H1 (cell line): Measurements from ENCODE around the gene MAPT. TPM values are rescaled to one million over a fixed set of nuclear protein-coding genes. Genes with fewer than 3 reads are reported as not detected.

ENCODE experiments used
- CTCF ChIA-PET: fragments of 300-600 bp; sonication (Branson Sonifier 250); formaldehyde crosslinking; loops from one replicate; lab custom pipeline; 2021; ENCODE audit not compliant: partially characterized antibody; lab: Charles Lee
- POLR2A ChIA-PET: fragments of 300-600 bp; sonication (Branson Sonifier 250); formaldehyde crosslinking; loops from one replicate; lab custom pipeline; 2021; ENCODE audit warnings: inconsistent platforms; ENCODE audit not compliant: partially characterized antibody; lab: Charles Lee
- DNase-seq, 2 experiments: peaks; one replicate each; pipeline versions ENCODE4 v3.0.0 to v3.0.0-alpha.2; 2010 to 2022; ENCODE audit warnings: low spot score in 2 of 2, low read depth in 1 of 2, mixed read lengths in 1 of 2
- FAIRE-seq: peaks from 2 replicates; lab custom pipeline; 2011; peaks lifted over from hg19 to GRCh38; lab: Jason Lieb, UNC
- H2AFZ ChIP-seq: 2 replicates; pipeline ENCODE4 v1.8.1; 2012; ENCODE audit warnings: low read length, inconsistent platforms
- H2AK5ac ChIP-seq: 2 replicates; pipeline ENCODE4 v1.6.1; 2013; ENCODE audit warnings: low read depth, low read length
- H2BK120ac ChIP-seq: replicated peaks from 2 replicates; pipeline ENCODE3; 2013; ENCODE audit warnings: low read depth, low read length, inconsistent platforms
- H2BK12ac ChIP-seq: 2 replicates; pipeline ENCODE4 v1.6.1; 2013; ENCODE audit warnings: low read depth, low read length
- H2BK15ac ChIP-seq: 2 replicates; pipeline ENCODE4 v1.6.1; 2013; ENCODE audit warnings: low read length
- H2BK20ac ChIP-seq: 2 replicates; pipeline ENCODE4 v1.6.1; 2013; ENCODE audit warnings: low read length
- H2BK5ac ChIP-seq: 2 replicates; pipeline ENCODE4 v1.6.1; 2013; ENCODE audit warnings: low read depth, low read length
- H3K14ac ChIP-seq: 2 replicates; pipeline ENCODE4 v1.6.1; 2013; ENCODE audit warnings: inconsistent platforms; ENCODE audit not compliant: insufficient read length
- H3K18ac ChIP-seq: 2 replicates; pipeline ENCODE4 v1.6.1; 2013; ENCODE audit warnings: low read length; ENCODE audit errors: extremely low read depth
- H3K23ac ChIP-seq: 2 replicates; pipeline ENCODE4 v1.6.1; 2013; ENCODE audit warnings: inconsistent platforms; ENCODE audit not compliant: insufficient read length
- H3K23me2 ChIP-seq: 2 replicates; pipeline ENCODE4 v1.6.1; 2013; ENCODE audit warnings: low read depth, low read length
- H3K27ac ChIP-seq: 2 replicates; pipeline ENCODE4 v1.6.1; 2011; ENCODE audit warnings: low read depth, low read length, inconsistent platforms
- H3K27me3 ChIP-seq, 4 experiments: replicated peaks in 1 of 4; 1 replicate in 1 of 4; 2 replicates in 3 of 4; pipeline versions ENCODE4 v1.6.1 to v1.8.1; 2011 to 2013; ENCODE audit warnings: low read length in 3 of 4, mild to moderate bottlenecking in 3 of 4, inconsistent platforms in 2 of 4, mixed read lengths in 2 of 4, moderate library complexity in 1 of 4; ENCODE audit not compliant: control insufficient read depth in 3 of 4, insufficient read depth in 3 of 4; ENCODE audit errors: extremely low read depth in 1 of 4
- H3K36me3 ChIP-seq, 4 experiments: 2 replicates each; pipeline versions ENCODE4 v1.6.1 to v1.8.1; 2011 to 2013; ENCODE audit warnings: mild to moderate bottlenecking in 4 of 4, low read length in 3 of 4, moderate library complexity in 2 of 4, control low read depth in 1 of 4, inconsistent platforms in 1 of 4; ENCODE audit not compliant: insufficient read depth in 4 of 4, control insufficient read depth in 2 of 4
- H3K4ac ChIP-seq: replicated peaks from 2 replicates; pipeline ENCODE3; 2013; ENCODE audit warnings: low read length, low read depth, mixed read lengths, inconsistent platforms; ENCODE audit not compliant: insufficient read length
- H3K4me1 ChIP-seq, 4 experiments: replicated peaks in 1 of 4; 1 replicate in 1 of 4; 2 replicates in 3 of 4; pipeline versions ENCODE4 v1.6.1 to v1.8.1; 2011 to 2013; ENCODE audit warnings: low read length in 3 of 4, inconsistent platforms in 2 of 4, mixed read lengths in 1 of 4; ENCODE audit not compliant: insufficient read depth in 4 of 4, control insufficient read depth in 3 of 4
- H3K4me2 ChIP-seq, 2 experiments: 2 replicates each; pipeline versions ENCODE4 v1.6.1 to v1.8.1; 2011 to 2013; ENCODE audit warnings: low read depth in 2 of 2, low read length in 2 of 2, control low read depth in 1 of 2, inconsistent platforms in 1 of 2, mild to moderate bottlenecking in 1 of 2; ENCODE audit not compliant: insufficient read depth in 1 of 2
- H3K4me3 ChIP-seq, 4 experiments: fragments of 200-600, 300-600 bp in 1 of 4; sonication (generic), shearing (Covaris generic), sonication (Bioruptor Twin) in 1 of 4; 2 replicates each; pipeline versions ENCODE4 v1.5.1 to v1.8.1; 2011 to 2016; ENCODE audit warnings: low read length in 4 of 4, low read depth in 3 of 4, control low read depth in 2 of 4, inconsistent platforms in 2 of 4, mild to moderate bottlenecking in 2 of 4, mixed read lengths in 1 of 4, moderate library complexity in 1 of 4; ENCODE audit not compliant: insufficient read depth in 2 of 4; ENCODE audit errors: extremely low read depth in 1 of 4
- H3K56ac ChIP-seq: replicated peaks from 2 replicates; pipeline ENCODE3; 2013; ENCODE audit warnings: low read depth, mild to moderate bottlenecking, mixed read lengths, low read length, inconsistent platforms; ENCODE audit not compliant: insufficient read length
- H3K79me1 ChIP-seq: 2 replicates; pipeline ENCODE4 v1.6.1; 2013; ENCODE audit warnings: low read depth, low read length, control low read depth
- H3K79me2 ChIP-seq, 2 experiments: 2 replicates each; pipeline versions ENCODE4 v1.6.1 to v1.8.1; 2012 to 2013; ENCODE audit warnings: low read length in 2 of 2, mild to moderate bottlenecking in 2 of 2, inconsistent platforms in 1 of 2; ENCODE audit not compliant: insufficient read depth in 2 of 2, control insufficient read depth in 1 of 2
- H3K9ac ChIP-seq, 4 experiments: replicated peaks in 1 of 4; 1 replicate in 1 of 4; 2 replicates in 3 of 4; pipeline versions ENCODE4 v1.6.1 to v1.8.1; 2011 to 2013; ENCODE audit warnings: low read depth in 3 of 4, low read length in 3 of 4, control low read depth in 2 of 4, mild to moderate bottlenecking in 2 of 4, moderate library complexity in 2 of 4, inconsistent platforms in 1 of 4; ENCODE audit errors: extremely low read depth in 1 of 4
- H3K9me3 ChIP-seq, 2 experiments: 2 replicates each; pipeline versions ENCODE4 v1.6.1 to v1.8.1; 2012 to 2013; ENCODE audit warnings: mild to moderate bottlenecking in 2 of 2, moderate library complexity in 2 of 2, control low read depth in 1 of 2, inconsistent platforms in 1 of 2, low read depth in 1 of 2, low read length in 1 of 2, mixed read lengths in 1 of 2; ENCODE audit not compliant: insufficient read depth in 2 of 2
- H4K20me1 ChIP-seq, 2 experiments: replicated peaks in 1 of 2; 2 replicates each; pipeline versions ENCODE3 to v1.8.1; 2011 to 2013; ENCODE audit warnings: inconsistent platforms in 2 of 2, low read length in 2 of 2, mild to moderate bottlenecking in 1 of 2; ENCODE audit not compliant: insufficient read depth in 2 of 2, control insufficient read depth in 1 of 2
- H4K5ac ChIP-seq: 2 replicates; pipeline ENCODE4 v1.6.1; 2013; ENCODE audit warnings: low read length, low read depth, mixed read lengths, inconsistent platforms; ENCODE audit not compliant: insufficient read length
- H4K8ac ChIP-seq: 2 replicates; pipeline ENCODE4 v1.8.0; 2013; ENCODE audit warnings: mild to moderate bottlenecking, moderate library complexity, low read length, inconsistent platforms; ENCODE audit not compliant: insufficient read depth; ENCODE audit errors: extremely low read depth
- H4K91ac ChIP-seq: replicated peaks from 2 replicates; pipeline ENCODE3; 2013; ENCODE audit warnings: low read length, mixed read lengths, inconsistent platforms; ENCODE audit not compliant: insufficient read length
- BACH1 ChIP-seq: IDR thresholded peaks from 2 replicates; pipeline ENCODE4 v1.6.1; 2012; ENCODE audit warnings: low read length, improper control_type of control experiment
- CBX5 ChIP-seq: fragments of 300-800, 300-1000 bp; sonication (generic); IDR thresholded peaks from 2 replicates; pipeline ENCODE4 v1.7.1; 2016; ENCODE audit warnings: antibody characterized with exemption, low read length, low read depth
- EZH2 ChIP-seq: fragments of 200-600 bp; sonication (generic); IDR thresholded peaks from 2 replicates; pipeline ENCODE4 v1.7.1; 2012; ENCODE audit warnings: low read depth, mild to moderate bottlenecking, moderate library complexity, low read length, inconsistent platforms; ENCODE audit not compliant: severe bottlenecking
- JUND ChIP-seq: IDR thresholded peaks from 2 replicates; pipeline ENCODE4 v1.6.1; 2011; ENCODE audit warnings: mild to moderate bottlenecking, improper control_type of control experiment, low read length
- KDM5A ChIP-seq: fragments of 200-600 bp; IDR thresholded peaks from 2 replicates; pipeline ENCODE4 v1.7.1; 2012; ENCODE audit warnings: mild to moderate bottlenecking, low read length, inconsistent platforms, mixed read lengths
- NANOG ChIP-seq: IDR thresholded peaks from 2 replicates; pipeline ENCODE4 v1.6.1; 2011; ENCODE audit warnings: low read length, low read depth, mild to moderate bottlenecking, inconsistent platforms; ENCODE audit not compliant: insufficient read depth, poor library complexity, severe bottlenecking
- RBBP5 ChIP-seq: IDR thresholded peaks from 2 replicates; pipeline ENCODE4 v1.7.1; 2012; ENCODE audit warnings: low read depth, mild to moderate bottlenecking, inconsistent platforms, low read length, moderate library complexity, borderline replicate concordance
- RNF2 ChIP-seq: fragments of 200-900, 300-1000 bp; sonication (generic); IDR thresholded peaks from 2 replicates; pipeline ENCODE4 v1.7.1; 2016; ENCODE audit warnings: borderline replicate concordance, low read depth, mild to moderate bottlenecking, antibody characterized with exemption, low read length; ENCODE audit not compliant: poor library complexity, severe bottlenecking; ENCODE audit errors: missing control alignments
- RXRA ChIP-seq: IDR thresholded peaks from 2 replicates; pipeline ENCODE4 v1.6.1; 2011; ENCODE audit warnings: low read depth, mild to moderate bottlenecking, low read length, moderate library complexity; ENCODE audit not compliant: insufficient read depth
- SAP30 ChIP-seq: fragments of 300-600 bp; sonication (generic); IDR thresholded peaks from 2 replicates; pipeline ENCODE4 v1.7.1; 2012; ENCODE audit warnings: low read length, moderate library complexity, mild to moderate bottlenecking, inconsistent platforms; ENCODE audit not compliant: insufficient read depth, insufficient replicate concordance
- SP4 ChIP-seq: IDR thresholded peaks from 2 replicates; pipeline ENCODE4 v1.6.1; 2012; ENCODE audit warnings: low read length, inconsistent platforms
- TCF12 ChIP-seq: IDR thresholded peaks from 2 replicates; pipeline ENCODE4 v1.6.1; 2011; ENCODE audit warnings: low read depth, mild to moderate bottlenecking, low read length
- WGBS, 2 experiments: shearing (Covaris generic) in 1 of 2; methylation state at CpG; one replicate each; pipeline versions ENCODE4 v1.1.6 to v1.1.7; 2013 to 2015; ENCODE audit warnings: low lambda C conversion rate in 2 of 2, mixed read lengths in 2 of 2, inconsistent platforms in 1 of 2, low coverage in 1 of 2, missing lambda C conversion rate in 1 of 2; ENCODE audit not compliant: insufficient replicate concordance in 2 of 2, insufficient coverage in 1 of 2, insufficient read length in 1 of 2; ENCODE audit errors: extremely low coverage in 1 of 2, missing lambda C conversion rate in 1 of 2; 5-methylcytosine and 5-hydroxymethylcytosine counted together
- polyA plus RNA-seq, 7 experiments: library from polyadenylated mRNA; depleted of rRNA in 3 of 7; stranded (reverse) in 5 of 7; unstranded in 2 of 7; fragments of >200 nt in 5 of 7; fragments of 200-250 nt in 2 of 7; gene quantifications; 1 replicate in 5 of 7; 2 replicates in 1 of 7; 4 replicates in 1 of 7; pipeline versions ENCODE4 v1.2.1 to v1.2.3, GENCODE V29; 2011 to 2013; ENCODE audit warnings: missing spikeins in 2 of 7, mixed read lengths in 2 of 7
- total RNA-seq: library from RNA; stranded (reverse); fragmentation: NEBNext Ultra II Directional; extraction: Animal tissue kit (Norgen Biotek cat#: 25700); gene quantifications from 2 replicates; pipeline ENCODE4 v1.2.1, GENCODE V29; 2021
- TF ChIP-seq, protein P1 (sequence below): IDR thresholded peaks from 2 replicates; pipeline ENCODE4 v1.6.1; 2011; ENCODE audit warnings: low read depth, mild to moderate bottlenecking, low read length; ENCODE audit not compliant: insufficient read depth

The MAPT gene
- total and polyA plus RNA-seq, 2 of the 8 experiments (the other 6 are each of a cell fraction or from before 2014, with no cell fraction given) = 0.54 to 1.7 TPM

DNA sequence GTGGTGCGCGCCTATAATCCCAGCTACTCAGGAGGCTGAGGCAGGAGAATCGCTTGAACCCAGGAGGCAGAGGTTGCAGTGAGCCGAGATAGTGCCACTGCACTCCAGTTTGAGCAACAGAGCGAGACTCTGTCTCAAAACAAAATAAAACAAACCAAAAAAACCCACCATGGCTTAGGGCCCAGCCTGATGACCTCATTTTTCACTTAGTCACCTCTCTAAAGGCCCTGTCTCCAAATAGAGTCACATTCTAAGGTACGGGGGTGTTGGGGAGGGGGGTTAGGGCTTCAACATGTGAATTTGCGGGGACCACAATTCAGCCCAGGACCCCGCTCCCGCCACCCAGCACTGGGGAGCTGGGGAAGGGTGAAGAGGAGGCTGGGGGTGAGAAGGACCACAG is 103.3 kb downstream of the MAPT start:
- no peaks in the 10 kb centered on the region for H3K27me3 ChIP-seq
- CTCF ChIA-PET = interaction anchor here (1.0 to 3.5 kb wide), 4 partner anchors 10 to 47 kb away, joined by 3 to 9 read pairs (median 6); no protein-coding TSS in a partner anchor
- H3K4me2 ChIP-seq = no peak overlapping the region
- H3K56ac ChIP-seq = no peak overlapping the region
- no peaks in the 10 kb centered on the region for H3K79me1 ChIP-seq
- no peak overlapping the region for H4K91ac ChIP-seq
- FAIRE-seq (no peak), DNase-seq (no peak)
- no peak overlapping the region for H3K9ac ChIP-seq
- H2BK15ac ChIP-seq = no peak overlapping the region
- H3K9me3 ChIP-seq = no peaks in the 10 kb centered on the region
- 90% methylated on average over 9 of the region's 9 CpGs; no CpG with 5 or more reads in 1 of the 2 experiments for whole genome bisulfite sequencing, 2 experiments
- H3K23ac ChIP-seq = no peak overlapping the region
- H3K4ac ChIP-seq = no peak overlapping the region
- H2BK12ac ChIP-seq = no peak overlapping the region
- no peaks in the 10 kb centered on the region for H3K23me2 ChIP-seq
- no peak overlapping the region for H3K14ac ChIP-seq
- no peak overlapping the region for H2AK5ac ChIP-seq
- H3K4me3 ChIP-seq = no peak overlapping the region
- H4K8ac ChIP-seq = no peak overlapping the region
- POLR2A ChIA-PET = interaction anchor here (1.0 kb wide), 1 partner anchor 9 kb away, joined by 3 read pairs; no protein-coding TSS in a partner anchor
- no peak overlapping the region for H2AFZ ChIP-seq
- no peak overlapping the region for H2BK20ac ChIP-seq
- H3K79me2 ChIP-seq = no peaks in the 10 kb centered on the region
- no peaks in the 10 kb centered on the region for H3K36me3 ChIP-seq
- no peak overlapping the region for H4K5ac ChIP-seq
- no peak overlapping the region for H2BK5ac ChIP-seq
- H2BK120ac ChIP-seq = no peak overlapping the region
- H4K20me1 ChIP-seq = no peaks in the 10 kb centered on the region
- no peak overlapping the region for H3K27ac ChIP-seq
- peaks cover 0 to 9% (median 4%) of the 10 kb centered on the region in 4 experiments; a peak in 5 of 7 replicates for H3K4me1 ChIP-seq
- no peak overlapping the region for H3K18ac ChIP-seq
- TF ChIP-seq SAP30 (no peak), BACH1 (no peak), RNF2 (no peak), RXRA (no peak), EZH2 (no peak), CBX5 (no peak), TCF12 (no peak), JUND (no peak), RBBP5 (no peak), KDM5A (no peak), NANOG (no peak), SP4 (no peak)
- TF ChIP-seq, protein P1, sequence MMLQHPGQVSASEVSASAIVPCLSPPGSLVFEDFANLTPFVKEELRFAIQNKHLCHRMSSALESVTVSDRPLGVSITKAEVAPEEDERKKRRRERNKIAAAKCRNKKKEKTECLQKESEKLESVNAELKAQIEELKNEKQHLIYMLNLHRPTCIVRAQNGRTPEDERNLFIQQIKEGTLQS = no peak
